GM10248 (cell line): Measurements from ENCODE around the gene RGL1.

Source experiments
- CTCF ChIA-PET: fragments of 300-600 bp; sonication (Branson Sonifier 250); formaldehyde crosslinking; extraction: SDS; loops from one replicate; lab custom pipeline; 2021; ENCODE audit warnings: antibody characterized with exemption; lab: Yijun Ruan, JAX
- POLR2A ChIA-PET: fragments of 350-650 bp; sonication (Branson Sonifier 250); formaldehyde crosslinking; extraction: SDS; loops from one replicate; lab custom pipeline; 2020; ENCODE audit warnings: antibody characterized with exemption; lab: Yijun Ruan, JAX
- DNase-seq: peaks from one replicate; pipeline ENCODE4 v3.0.0; 2012; ENCODE audit errors: extremely low spot score
- TF ChIP-seq, protein P1 (sequence below): IDR thresholded peaks from 2 replicates; pipeline ENCODE4 v1.5.1; 2012; ENCODE audit warnings: mild to moderate bottlenecking, low read depth; ENCODE audit errors: extremely low read depth, missing control alignments, control extremely low read depth

Gene RGL1

GRCh38 chr1:183845681-183846080, 40.8 kb downstream of the RGL1 start:
- TF ChIP-seq, protein P1, sequence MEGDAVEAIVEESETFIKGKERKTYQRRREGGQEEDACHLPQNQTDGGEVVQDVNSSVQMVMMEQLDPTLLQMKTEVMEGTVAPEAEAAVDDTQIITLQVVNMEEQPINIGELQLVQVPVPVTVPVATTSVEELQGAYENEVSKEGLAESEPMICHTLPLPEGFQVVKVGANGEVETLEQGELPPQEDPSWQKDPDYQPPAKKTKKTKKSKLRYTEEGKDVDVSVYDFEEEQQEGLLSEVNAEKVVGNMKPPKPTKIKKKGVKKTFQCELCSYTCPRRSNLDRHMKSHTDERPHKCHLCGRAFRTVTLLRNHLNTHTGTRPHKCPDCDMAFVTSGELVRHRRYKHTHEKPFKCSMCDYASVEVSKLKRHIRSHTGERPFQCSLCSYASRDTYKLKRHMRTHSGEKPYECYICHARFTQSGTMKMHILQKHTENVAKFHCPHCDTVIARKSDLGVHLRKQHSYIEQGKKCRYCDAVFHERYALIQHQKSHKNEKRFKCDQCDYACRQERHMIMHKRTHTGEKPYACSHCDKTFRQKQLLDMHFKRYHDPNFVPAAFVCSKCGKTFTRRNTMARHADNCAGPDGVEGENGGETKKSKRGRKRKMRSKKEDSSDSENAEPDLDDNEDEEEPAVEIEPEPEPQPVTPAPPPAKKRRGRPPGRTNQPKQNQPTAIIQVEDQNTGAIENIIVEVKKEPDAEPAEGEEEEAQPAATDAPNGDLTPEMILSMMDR, result no peak
- CTCF ChIA-PET, result interaction anchor here (1.1 to 1.9 kb wide), 8 partner anchors 8 to 190 kb away, joined by 3 to 10 read pairs (median 5); no protein-coding TSS in a partner anchor
- POLR2A ChIA-PET, result no interaction called here
- no peak for DNase-seq

GRCh38 chr1:183847641-183848040, 42.7 kb downstream of the RGL1 start:
- TF ChIP-seq, protein P1, result no peak
- DNase-seq, result no peak
- POLR2A ChIA-PET, result no interaction called here
- CTCF ChIA-PET, result interaction anchor here (0.9 to 2.4 kb wide), 6 partner anchors 10 to 163 kb away, joined by 3 to 10 read pairs (median 4); no protein-coding TSS in a partner anchor

- ChIA-PET CTCF (interaction anchor here (2.8 kb wide), 1 partner anchor 13 kb away, joined by 6 read pairs; no protein-coding TSS in a partner anchor), POLR2A (no interaction called here)
- DNase-seq, result no peak
- TF ChIP-seq, protein P1, result no peak
Measured at GRCh38 chr1:183850852-183851251, 45.9 kb downstream of the RGL1 start.

- POLR2A ChIA-PET, result no interaction called here
- TF ChIP-seq, protein P1, result no peak
- no peak for DNase-seq
- CTCF ChIA-PET, result interaction anchor here (1.4 to 2.0 kb wide), 4 partner anchors 12 to 57 kb away, joined by 3 to 6 read pairs (median 6); no protein-coding TSS in a partner anchor
Measured at GRCh38 chr1:183859119-183859518, 54.2 kb downstream of the RGL1 start.

DNA sequence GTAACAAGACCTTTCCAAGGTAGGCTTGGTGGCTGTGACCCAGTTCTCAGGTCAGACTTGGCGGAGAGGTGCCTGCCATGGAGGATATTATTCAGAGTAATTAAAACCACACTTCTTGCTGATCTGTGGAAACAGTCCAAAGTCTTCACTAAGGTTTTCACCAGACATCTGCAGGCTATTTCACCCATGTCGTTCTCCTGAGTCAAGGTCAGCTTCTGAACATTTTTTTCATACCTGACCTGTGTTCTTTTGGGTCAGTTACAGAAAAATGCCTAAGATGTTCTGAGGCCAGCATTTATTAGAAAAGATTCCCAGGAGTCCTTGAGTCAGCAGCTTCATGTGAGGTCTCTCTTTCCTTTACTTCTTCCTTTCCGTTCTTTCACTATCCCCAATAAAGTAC, 54.9 kb downstream of the RGL1 start:
- TF ChIP-seq, protein P1, result no peak
- CTCF ChIA-PET, result interaction anchor here (1.8 kb wide), 1 partner anchor 11 kb away, joined by 6 read pairs; no protein-coding TSS in a partner anchor
- POLR2A ChIA-PET, result no interaction called here
- no peak for DNase-seq

DNA sequence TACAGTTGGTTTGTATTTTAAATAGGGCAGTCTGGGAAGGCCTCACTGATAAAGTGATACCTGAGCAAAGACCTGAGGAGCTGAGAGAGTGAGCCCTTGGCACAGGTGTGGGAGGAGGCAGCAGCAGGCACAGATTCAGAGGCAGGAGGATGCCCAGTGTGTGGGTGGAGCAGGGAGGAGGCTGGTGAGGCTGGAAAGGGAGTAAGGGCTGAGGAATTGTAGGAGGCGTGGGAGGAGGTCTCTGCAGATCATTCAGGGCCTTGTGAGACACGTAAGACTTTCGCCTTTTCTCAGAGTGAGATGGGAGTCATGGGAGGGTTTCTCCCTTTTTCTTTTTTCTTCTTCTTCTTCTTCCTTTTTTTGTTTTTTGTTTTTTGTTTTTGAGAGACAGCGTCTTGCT, 58.0 kb downstream of the RGL1 start:
- POLR2A ChIA-PET, result no interaction called here
- TF ChIP-seq, protein P1, result no peak
- CTCF ChIA-PET, result interaction anchor here (1.0 to 2.4 kb wide), 5 partner anchors 8 to 53 kb away, joined by 3 to 9 read pairs (median 6); no protein-coding TSS in a partner anchor
- no peak for DNase-seq
